Stimulated activated CD4-positive, alpha-beta T cell treated with anti-CD3 and anti-CD28 coated beads, Interleukin-12 subunit alpha, Interleukin-12 subunit beta, amount 100 ng/mL, for 48 hours (primary cell): ENCODE data around the gene AP2A1.

Experiments used
- DNase-seq, 3 donors: peaks; one replicate each; pipeline ENCODE4 v3.0.0-alpha.2; 2020; ENCODE audit warnings: low read depth in 2 of 3, low spot score in 1 of 3

Gene AP2A1

DNA sequence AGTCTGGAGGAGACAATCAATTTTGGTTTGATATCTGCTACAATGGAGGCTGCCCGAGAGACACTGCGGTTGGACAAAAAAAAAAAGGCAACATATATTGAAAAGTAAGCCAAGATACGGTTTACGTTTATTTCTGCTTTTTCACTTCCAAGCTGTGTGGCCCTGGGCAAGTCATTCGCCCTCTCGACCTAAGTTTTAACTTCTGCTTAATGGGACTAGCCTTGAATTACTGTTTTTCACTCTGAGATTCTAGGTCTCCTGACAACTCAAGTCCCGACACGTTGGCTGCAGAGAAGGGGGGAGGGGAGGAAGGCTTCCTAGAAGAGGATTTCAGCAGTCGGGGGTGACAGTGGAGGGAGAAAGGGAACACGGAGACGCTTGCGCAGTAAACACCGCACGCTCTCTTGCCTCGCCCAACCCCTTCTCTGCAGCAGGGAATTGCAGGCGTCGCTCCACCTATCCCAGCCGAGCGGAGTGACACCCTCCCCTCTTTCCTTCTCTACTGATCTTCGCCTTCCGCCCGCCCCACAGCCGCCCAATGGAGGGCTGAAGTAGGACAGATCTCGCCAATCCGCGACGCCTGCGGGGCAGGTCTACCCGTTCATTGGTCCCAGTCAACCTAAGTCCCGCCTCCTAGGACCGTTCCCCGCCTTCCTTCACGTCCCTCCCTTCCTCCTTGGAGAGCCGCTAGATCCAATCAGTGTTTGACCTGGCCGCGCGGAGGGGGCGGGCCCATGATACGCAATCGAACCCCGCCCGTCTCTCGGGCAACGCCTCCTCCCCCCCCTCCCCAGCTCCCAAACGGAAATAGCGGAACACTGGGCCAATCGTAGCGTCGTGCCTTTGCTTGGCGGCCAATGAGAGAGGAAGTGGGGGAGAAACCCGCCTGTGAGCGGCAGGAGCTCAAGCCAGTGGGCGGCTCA, 533 bp upstream of the AP2A1 start:
- DNase-seq: peak; percentile 98 to 100 (median 99)

DNA sequence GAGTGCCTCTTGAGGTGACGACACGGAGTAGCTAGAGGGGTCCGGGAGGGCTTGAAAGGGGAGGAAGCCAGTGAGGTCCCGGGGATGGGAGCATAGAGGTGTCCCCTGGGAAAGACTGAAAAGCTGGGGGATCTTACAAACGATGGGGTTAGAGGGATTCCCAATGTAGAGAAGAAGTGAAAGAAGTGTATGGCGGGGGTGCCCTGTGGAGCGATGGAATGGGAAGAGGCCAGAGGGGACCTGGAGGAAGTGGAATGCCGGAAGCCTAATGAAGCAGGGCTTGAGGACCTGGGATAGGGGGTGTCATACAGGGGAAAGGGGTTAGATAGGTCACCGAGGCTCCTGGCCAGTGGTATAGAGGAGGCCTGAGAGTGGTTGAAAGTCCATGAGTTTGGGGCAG, 580 bp downstream of the AP2A1 start:
- no peak for DNase-seq

DNA sequence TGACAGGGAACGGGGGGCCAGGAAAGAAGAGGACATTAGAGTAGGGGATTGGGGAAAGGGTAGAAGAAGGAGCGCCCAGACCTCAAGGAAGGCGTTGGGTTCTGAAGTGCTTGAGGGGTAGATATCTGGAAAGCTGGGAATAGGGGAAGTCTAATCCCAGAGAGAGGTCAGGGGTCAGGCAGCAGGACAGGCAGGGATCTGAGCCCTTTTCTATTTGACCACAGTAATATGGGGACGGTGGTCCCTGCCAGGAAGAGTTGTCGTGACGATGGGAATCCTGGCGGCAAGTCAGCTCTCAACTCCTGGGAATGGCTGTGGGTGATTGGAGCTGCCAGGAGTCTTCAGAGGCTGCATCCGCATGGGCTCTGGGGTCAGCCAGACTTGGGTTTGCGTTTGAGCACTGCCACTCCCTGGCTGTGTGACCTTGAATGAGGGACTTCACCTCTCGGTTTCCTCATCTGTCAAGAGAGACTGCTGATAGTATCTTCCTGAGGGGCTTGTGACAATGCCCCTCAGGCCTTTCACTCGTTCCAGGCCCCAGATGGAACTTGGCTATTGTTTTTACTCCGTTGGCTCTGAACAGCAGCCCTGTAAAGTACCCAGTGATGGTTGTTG, 1.3 kb downstream of the AP2A1 start:
- no peak for DNase-seq

DNA sequence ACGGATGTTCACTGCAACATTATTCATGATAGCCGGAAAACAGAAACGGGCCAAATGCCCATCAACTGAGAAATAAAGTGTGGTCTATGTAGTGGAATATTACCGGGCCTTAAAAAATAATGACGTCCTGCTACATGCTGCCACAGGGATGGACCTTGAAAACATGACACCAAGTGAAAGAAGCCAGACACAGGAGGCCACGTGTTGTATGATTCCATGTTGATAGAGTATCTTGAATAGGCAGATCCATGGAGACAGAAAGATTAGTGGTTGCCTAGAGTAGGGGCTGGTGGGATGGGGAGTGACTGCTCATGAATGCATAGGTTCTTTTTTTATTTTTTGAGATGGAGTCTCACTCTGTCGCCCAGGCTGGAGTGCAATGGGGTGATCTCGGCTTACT, 3.7 kb downstream of the AP2A1 start:
- DNase-seq: no peak

DNA sequence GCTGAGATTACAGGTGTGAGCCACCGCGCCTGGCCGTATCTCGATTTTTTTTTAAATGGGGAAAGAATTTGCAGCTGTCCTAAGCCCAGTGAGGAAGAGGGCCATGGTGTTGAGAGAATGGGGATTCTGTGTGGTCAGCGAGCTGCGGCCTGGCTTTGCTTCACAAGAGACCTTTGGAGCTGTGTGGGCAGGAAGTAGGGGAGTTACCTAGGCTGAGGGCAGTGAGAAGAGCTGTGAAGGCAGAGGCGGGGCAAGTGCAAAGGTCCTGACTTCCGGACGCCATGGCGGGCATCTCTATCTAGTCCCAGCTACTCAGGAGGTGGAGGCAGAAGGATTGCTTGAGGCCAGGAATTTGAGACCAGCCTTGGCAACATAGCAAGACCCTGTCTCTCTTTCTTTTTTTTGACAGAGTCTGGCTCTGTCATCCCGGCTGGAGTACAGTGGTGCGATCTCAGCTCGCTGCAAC, 4.9 kb downstream of the AP2A1 start:
- no peak for DNase-seq

DNA sequence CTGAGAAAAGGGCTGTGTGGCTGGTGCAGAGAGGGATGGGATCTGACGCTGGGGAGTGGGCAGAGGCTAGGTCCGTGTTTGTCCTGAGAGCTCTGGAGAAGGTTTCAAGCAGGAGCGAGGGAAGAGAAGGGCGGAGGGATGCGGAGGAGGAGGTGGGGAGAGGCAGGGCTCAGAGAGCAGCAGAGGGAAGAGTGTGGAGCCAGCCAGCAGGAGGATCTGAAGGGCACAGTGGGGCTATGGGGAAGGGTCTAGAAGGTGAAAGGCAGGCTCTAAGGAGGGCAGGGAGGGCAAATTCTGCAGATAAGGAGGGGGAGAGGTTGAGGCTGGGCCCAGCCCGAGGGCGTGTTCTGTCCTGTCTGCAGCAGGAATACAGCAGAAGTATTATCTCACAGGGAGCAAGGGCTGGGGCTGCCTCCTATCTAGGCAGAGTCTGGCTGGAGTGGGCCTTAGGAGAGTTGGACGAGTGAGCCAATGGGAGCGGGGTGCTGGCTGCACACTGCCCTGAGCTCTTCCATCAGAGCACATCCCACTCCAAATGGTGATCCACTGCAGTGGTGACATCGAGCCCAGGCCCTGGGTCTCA, 6.1 kb downstream of the AP2A1 start:
- no peak for DNase-seq

DNA sequence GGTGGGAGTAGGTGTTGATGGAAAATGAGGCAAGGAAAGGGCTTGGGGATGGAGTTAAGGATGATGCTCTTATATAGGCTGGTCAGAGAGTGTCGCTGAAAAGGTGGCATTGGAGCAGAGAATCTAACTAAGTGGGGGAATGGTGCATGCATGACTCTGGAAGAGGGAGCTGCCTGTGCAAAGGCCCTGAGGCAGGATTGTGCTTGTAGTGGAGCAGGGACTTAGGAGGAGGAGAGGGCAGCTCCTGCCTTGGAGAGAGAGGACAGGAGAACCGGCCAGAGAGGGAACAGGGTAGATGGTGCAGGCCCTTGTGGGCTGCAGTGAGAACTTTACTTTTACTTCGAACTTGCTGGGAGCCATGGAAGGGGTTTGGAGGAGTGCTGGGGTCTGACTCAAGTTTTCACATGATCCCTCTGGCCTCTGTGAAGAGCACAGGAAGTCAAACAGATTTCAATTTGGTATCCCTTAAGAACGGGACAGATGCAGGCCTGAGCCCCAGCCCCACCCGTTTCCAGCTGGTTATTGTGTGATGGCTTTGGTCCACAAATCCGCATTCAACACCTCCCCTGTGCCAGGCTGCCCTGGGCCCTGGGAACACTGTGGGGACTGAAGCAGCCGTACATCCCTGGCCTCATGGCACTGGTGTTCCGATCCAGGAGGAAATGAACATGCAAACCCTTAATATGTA, 7.0 kb downstream of the AP2A1 start:
- no peak for DNase-seq

DNA sequence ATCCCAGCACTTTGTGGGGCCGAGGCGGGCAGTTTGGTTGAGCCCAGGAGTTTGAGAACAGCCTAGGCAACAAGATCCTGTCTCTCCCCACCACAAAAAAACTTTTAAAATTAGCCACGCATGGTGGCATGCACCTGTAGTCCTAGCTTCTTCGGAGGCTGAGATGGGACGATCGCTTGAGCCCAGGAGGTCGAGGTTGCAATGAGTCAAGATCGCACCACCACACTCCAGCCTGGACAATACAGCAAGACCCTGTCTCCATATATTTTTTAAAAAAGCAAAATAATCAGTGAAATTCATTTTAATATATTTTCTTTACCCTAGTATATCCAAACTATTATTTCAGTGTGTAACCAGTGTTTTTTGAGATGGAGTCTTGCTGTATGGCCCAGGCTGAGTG, 8.2 kb downstream of the AP2A1 start:
- DNase-seq: no peak

DNA sequence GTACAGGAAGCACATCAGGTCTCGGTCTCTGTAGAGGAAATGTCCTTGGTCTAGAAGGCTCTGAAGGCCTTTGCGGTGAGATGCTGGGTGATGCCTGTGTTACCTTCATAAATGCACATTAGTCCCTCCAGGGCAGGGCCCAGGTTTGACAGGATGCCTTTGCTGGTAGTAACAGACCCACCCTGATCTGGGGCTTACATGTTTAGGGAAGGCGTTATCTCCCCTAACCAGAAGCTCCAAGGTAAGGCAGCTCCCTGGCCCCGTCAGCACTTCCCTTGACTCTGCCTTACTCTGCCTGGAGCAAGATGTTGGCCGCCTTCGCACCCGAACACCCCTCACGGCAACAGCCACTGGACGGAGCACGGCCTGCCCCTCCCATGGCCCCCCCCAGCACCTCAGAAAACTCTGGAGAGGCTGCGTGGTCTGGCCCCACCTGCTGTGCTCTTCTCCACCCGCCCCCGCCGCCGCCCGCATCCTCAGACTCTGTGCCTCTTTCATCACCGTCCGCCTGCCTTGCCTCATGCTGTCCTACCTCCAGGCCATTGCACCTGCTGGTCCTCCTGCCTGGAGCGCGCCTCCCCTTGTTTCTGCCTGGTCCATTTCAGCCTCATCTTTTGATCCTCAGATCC, 9.1 kb downstream of the AP2A1 start:
- DNase-seq: no peak

DNA sequence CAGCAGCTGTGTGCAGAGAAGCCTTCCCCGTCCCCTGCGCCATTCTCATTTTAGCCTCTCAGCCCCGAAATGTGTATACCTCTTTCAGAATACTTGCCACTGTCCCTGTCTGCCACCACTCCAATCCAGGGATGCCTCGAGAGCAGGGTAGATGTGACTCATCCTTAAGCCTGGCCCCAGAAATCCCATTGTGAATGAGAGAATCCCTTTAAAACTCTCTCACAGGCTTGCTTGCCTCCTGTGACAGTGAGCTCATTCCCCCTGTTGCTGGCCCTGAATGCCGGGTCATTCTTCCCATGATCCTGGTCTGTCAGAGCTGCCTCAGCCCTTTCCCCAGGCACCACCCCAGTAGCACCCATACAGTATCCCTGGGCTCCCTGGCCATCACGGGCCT, 9.6 kb downstream of the AP2A1 start:
- DNase-seq: no peak

DNA sequence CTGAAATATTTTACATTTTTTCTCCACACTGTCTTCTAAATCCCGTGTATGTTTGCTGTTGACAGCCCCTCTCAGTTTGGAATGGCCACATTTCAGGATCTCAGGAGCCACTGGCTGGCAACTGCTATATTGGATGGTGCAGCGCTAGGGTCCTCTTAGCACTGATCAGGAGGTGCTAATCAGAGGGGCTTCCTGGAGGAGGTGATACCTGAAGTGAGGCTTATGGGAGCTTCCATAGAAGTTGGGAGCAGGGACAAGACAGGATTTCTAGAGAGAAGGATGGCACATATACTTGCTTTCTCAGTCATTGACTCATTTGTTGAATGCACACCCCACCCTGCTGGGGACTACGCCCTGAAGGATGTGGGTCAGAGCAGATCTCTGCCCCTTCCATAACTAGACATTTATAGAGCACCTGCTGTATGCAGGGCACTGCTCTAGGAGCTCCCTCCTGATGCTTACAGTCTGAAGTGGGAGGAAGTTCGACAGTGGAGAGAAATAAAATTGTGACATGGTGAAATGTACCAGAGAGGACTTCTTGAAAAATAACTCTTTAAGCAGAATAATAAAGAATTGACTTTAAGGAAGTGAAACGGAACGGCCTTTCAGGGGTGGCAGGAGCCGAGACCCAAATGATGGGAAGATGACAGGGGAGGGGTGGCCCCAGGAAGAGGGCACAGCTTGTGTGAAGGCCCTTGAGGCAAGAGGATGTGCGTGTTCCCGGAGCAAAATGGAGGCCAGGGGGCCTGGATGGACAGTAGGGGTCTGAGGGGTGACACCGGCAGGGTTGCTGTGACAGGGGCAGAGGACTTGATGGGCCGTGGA, 13.1 kb downstream of the AP2A1 start:
- DNase-seq: no peak

DNA sequence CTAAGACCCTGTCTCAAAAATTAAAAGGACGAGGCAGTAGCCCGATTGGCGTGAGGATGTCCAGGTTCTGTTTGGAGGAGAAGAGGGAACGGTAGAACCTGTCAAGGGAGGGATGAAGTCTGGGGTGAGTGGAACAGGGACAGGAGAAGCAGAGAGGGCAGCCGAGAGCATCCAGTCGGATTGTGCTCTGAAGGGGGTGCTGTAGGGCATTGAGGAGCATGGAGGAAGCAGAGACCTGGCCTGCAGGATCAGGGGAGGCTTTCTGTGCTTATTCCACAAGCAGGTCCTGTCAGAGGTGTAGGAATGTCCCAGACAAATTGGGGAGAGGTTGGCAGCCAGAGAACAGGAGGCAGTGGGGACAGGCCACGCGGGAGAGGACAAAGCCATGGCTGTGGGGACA, 14.1 kb downstream of the AP2A1 start:
- DNase-seq: no peak

DNA sequence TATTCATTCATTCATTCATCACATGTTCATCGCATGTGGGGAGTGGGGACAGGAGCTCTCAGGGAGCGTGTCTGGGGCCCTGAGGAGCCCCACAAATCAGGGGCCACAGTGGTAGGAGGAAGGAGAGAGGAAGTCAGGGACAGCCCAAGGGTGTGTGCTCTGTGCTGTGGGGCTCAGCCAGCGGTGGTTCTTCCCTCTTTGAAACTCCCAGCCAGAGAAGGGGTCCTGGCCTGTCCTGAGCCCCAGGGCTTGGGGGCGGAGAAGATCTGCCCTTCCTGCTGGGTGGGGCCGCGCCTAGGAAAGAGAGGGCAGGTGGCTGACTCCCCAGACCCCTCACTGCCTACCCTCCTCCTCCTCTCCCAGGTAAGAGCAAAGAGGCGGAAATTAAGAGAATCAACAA, 14.6 kb downstream of the AP2A1 start:
- DNase-seq: no peak

DNA sequence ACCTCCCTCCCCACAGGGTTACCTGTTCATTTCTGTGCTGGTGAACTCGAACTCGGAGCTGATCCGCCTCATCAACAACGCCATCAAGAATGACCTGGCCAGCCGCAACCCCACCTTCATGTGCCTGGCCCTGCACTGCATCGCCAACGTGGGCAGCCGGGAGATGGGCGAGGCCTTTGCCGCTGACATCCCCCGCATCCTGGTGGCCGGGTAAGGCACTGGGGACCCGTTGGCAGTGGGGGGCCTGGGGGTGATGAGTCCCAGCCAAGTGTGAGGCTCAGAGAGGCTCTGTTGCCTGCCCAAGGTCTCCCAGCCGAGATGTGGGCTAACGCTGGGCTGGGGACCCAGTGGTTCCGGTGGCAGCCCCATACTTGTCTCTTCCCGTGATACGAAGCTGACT, 15.7 kb downstream of the AP2A1 start:
- DNase-seq: no peak

DNA sequence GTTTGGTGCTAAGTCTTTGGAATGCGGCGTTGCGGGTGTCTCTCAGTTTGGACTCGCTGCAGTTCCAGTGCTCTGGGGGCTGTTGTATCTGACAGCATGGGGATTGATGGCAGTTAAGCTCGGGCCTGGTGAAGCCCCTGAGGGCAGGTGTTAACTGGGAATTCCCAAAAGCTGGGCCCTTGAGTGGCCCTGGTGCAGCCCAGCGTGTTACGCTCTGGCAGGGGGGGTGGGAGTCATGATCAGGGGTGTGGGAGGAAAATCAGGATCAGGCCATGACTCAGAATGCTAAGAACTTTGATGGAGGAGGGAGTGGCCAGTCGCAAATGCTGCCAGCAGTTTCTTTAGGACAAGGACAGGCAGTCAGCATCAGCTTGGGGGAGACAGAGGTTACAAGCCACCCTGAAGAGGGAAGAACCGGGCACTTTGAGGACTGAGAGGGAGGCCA, 19.6 kb downstream of the AP2A1 start:
- no peak for DNase-seq

DNA sequence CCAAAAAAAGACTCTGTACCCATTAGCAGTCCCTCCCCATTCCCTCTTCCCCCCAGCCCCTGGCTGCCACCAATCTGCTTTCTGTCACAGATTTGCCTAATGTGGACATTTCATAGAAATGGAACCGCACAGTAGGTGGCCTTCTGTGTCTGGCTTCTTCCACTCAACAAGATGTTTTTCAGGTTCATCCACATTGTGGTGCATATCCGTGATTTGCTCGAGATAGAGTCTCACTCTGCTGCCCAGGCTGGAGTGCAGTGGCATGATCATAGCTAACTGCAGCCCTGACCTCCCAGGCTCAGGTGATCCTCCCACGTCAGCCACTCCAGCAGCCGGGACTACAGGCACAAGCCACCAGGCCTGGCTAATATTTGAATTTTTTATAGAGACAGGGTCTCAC, 20.9 kb downstream of the AP2A1 start:
- no peak for DNase-seq

DNA sequence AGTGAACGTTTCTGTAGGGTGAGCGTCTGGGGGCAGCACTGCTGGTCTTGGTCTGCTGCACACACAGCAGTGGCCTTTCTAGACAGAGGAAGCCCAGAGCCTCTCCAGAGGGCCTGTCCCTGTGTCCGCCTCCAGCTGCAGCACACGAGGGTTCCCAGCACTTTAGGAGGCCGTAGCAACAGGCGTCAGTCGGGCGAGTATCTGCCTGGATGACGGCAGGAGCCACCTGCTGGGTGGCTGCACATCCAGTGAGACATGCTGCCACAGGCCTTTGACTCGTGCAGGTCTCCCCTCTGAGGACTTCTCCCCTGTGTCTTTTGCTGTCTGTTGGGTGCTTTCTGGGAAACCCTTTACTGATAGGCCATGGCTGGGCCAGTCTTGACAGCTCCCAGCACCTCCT, 22.1 kb downstream of the AP2A1 start:
- no peak for DNase-seq

DNA sequence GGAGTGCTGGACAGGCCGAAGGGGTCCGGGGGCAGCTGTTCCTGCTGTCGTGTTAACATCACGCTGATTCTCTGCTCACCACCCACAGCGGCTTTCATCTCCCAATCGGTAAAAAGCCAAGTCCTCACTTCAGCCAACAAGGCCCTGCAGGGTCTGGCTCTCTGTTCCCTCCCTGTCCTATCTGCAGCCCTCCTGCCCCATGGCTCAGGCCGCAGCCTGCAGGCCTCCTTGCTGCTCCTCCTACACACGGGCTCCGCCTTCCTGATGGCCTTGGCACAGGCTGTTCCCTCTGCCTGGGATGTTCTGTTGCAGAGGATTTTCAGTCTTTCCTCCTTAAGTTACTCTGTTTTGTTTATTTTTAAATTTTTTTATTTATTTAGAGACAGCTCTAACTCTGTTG, 24.1 kb downstream of the AP2A1 start:
- no peak for DNase-seq

DNA sequence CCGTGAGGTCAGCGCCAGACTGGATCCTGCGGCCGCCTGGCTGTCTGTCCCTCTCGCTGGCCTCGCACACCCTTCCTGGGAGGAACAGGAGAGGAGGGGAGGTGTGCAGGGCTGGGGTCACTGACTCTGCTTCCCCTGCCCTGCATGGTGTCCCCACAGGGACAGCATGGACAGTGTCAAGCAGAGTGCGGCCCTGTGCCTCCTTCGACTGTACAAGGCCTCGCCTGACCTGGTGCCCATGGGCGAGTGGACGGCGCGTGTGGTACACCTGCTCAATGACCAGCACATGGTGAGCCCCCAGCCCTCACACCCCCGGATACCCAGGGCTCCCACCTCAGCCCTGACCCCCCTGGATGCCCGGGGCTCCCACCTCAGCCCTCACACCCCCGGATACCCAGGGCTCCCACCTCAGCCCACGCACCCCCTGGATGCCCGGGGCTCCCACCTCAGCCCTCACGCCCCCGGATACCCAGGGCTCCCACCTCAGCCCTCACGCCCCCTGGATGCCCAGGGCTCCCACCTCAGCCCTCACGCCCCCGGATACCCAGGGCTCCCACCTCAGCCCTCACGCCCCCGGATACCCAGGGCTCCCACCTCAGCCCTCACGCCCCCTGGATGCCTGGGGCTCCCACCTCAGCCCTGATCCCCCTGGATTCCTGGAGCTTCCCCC, 25.1 kb downstream of the AP2A1 start:
- no peak for DNase-seq
